HepG2 (cell line): Measurements from ENCODE around the gene TSPAN9. TPM values are rescaled to one million over a fixed set of nuclear protein-coding genes. Genes with fewer than 3 reads are reported as not detected.
A peak's percentile ranks its signal among the peaks of the same experiment; 100 is the strongest.

Source experiments
- BCLAF1 ChIP-seq: fragments of 450-650 bp; IDR thresholded peaks from 2 replicates; pipeline ENCODE4 v1.6.1; 2017; ENCODE audit warnings: mild to moderate bottlenecking
- FOSL1 ChIP-seq: sonication (generic); formaldehyde crosslinking; IDR thresholded peaks from 2 replicates; pipeline ENCODE4 v1.9.0; 2021; ENCODE audit warnings: missing genetic modification reagents, borderline replicate concordance
- GMEB1 ChIP-seq: sonication (generic); formaldehyde crosslinking; IDR thresholded peaks from 2 replicates; pipeline ENCODE4 v1.5.1; 2020; ENCODE audit warnings: missing genetic modification reagents, mild to moderate bottlenecking, borderline replicate concordance
- HOXD1 ChIP-seq: sonication (generic); formaldehyde crosslinking; IDR thresholded peaks from 2 replicates; pipeline ENCODE4 v1.5.0; 2020; ENCODE audit warnings: missing genetic modification reagents
- IRF1 ChIP-seq: sonication (generic); formaldehyde crosslinking; IDR thresholded peaks from 2 replicates; pipeline ENCODE4 v1.4.0; 2020; ENCODE audit warnings: low read depth, mild to moderate bottlenecking, missing genetic modification reagents
- TP53 ChIP-seq: sonication (generic); formaldehyde crosslinking; conservative IDR thresholded peaks from 2 replicates; pipeline ENCODE4 v1.4.0; 2020; ENCODE audit warnings: missing genetic modification reagents
- ZBTB1 ChIP-seq: sonication (generic); formaldehyde crosslinking; IDR thresholded peaks from 2 replicates; pipeline ENCODE4 v1.4.0; 2020; ENCODE audit warnings: missing genetic modification reagents, borderline replicate concordance
- ZBTB44 ChIP-seq: sonication (generic); formaldehyde crosslinking; IDR thresholded peaks from 2 replicates; pipeline ENCODE4 v1.4.0; 2020; ENCODE audit warnings: missing genetic modification reagents
- ZNF251 ChIP-seq: sonication (generic); formaldehyde crosslinking; IDR thresholded peaks from 2 replicates; pipeline ENCODE4 v1.9.0; 2021; ENCODE audit warnings: mild to moderate bottlenecking, missing genetic modification reagents
- ZNF337 ChIP-seq: sonication (generic); formaldehyde crosslinking; IDR thresholded peaks from 2 replicates; pipeline ENCODE4 v1.5.1; 2020; ENCODE audit warnings: missing genetic modification reagents, low read depth, mild to moderate bottlenecking, borderline replicate concordance
- ZNF496 ChIP-seq: sonication (generic); formaldehyde crosslinking; IDR thresholded peaks from 2 replicates; pipeline ENCODE4 v1.8.1; 2023; ENCODE audit warnings: mild to moderate bottlenecking, moderate library complexity, missing genetic modification reagents; ENCODE audit not compliant: insufficient replicate concordance
- ZNF543 ChIP-seq: sonication (generic); formaldehyde crosslinking; IDR thresholded peaks from 2 replicates; pipeline ENCODE4 v1.4.0; 2020; ENCODE audit warnings: mild to moderate bottlenecking, missing genetic modification reagents
- ZNF670 ChIP-seq: sonication (generic); formaldehyde crosslinking; IDR thresholded peaks from 2 replicates; pipeline ENCODE4 v1.8.0; 2022; ENCODE audit warnings: mild to moderate bottlenecking, missing genetic modification reagents, borderline replicate concordance
- ZNF772 ChIP-seq: sonication (generic); formaldehyde crosslinking; IDR thresholded peaks from 2 replicates; pipeline ENCODE4 v1.5.0; 2020; ENCODE audit warnings: mild to moderate bottlenecking, missing genetic modification reagents
- polyA plus RNA-seq, 8 experiments: library from polyadenylated mRNA; depleted of rRNA in 3 of 8; stranded (reverse) in 7 of 8; unstranded in 1 of 8; fragments of >200 nt; fragmentation: Illumina TruSeq in 4 of 8; extraction: Trizol in 4 of 8; gene quantifications; 2 replicates each; pipeline versions ENCODE4 v1.2.1 to v1.2.3, GENCODE V29; 2011 to 2016; ENCODE audit warnings: low read depth in 4 of 8, missing spikeins in 1 of 8, mixed read lengths in 1 of 8; ENCODE audit not compliant: insufficient read depth in 1 of 8
- total RNA-seq, 5 experiments: library from RNA; depleted of rRNA; stranded (reverse); fragments of >200 nt; fragmentation: Illumina TruSeq; extraction: Trizol; gene quantifications; 2 replicates each; pipeline ENCODE4 v1.2.3, GENCODE V29; 2016; ENCODE audit warnings: low read depth in 1 of 5
- TF ChIP-seq, protein P1 (sequence below): sonication (generic); formaldehyde crosslinking; IDR thresholded peaks from 2 replicates; pipeline ENCODE4 v1.4.0; 2020; ENCODE audit warnings: mild to moderate bottlenecking, missing genetic modification reagents
- TF ChIP-seq, protein P2 (sequence below): sonication (generic); formaldehyde crosslinking; IDR thresholded peaks from 2 replicates; pipeline ENCODE4 v1.4.0; 2020; ENCODE audit warnings: missing genetic modification reagents

TSPAN9 gene
- total and polyA plus RNA-seq, 2 of the 13 experiments (the other 11 are each of a cell fraction or from before 2014, with no cell fraction given) = 18.1 to 42.3 TPM

DNA sequence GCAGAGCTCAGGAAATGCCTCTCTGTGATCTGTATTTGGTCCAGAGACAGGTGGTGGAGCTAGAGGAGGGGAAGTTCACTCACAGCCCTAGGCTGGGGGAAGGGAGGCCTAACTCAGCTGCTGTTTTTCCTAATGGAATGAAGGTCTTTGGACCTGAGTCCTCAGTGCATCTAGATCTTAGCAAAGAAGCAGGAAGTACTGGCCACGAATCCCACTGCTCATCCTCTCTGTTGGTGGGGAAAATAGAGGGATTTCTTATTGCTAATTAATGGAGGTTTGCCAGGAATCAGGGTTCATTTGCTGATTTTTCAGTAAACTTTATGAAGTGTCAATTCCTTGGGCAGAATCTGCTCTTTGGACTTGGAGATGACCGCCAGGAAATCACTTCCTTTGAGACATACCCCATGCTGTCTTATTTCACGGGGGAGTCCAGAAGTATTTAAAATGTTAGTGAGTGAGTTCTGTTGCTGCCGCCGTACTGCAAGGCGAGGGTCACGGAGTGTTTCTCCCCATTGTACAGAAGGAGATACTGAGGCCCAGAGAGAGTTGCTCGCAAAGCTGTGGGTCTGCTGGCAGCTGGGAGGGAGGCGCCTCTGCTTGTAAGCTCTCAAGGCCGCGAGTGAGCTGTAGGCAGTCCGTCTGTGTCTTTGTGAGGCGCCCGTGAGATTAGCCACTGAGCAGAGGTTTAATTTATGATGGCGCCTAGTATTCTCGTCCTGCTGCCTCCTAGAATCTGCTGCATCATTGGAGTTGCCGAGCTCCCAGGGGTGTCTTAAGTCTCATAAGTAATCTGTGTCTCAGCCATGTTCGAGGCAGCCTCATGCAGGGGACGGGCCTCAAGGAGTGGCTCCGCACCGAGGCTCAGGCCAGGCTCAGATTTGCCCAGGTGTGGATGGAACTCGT, 88.2 kb downstream of the TSPAN9 start (continued):
- TF ChIP-seq, protein P1, sequence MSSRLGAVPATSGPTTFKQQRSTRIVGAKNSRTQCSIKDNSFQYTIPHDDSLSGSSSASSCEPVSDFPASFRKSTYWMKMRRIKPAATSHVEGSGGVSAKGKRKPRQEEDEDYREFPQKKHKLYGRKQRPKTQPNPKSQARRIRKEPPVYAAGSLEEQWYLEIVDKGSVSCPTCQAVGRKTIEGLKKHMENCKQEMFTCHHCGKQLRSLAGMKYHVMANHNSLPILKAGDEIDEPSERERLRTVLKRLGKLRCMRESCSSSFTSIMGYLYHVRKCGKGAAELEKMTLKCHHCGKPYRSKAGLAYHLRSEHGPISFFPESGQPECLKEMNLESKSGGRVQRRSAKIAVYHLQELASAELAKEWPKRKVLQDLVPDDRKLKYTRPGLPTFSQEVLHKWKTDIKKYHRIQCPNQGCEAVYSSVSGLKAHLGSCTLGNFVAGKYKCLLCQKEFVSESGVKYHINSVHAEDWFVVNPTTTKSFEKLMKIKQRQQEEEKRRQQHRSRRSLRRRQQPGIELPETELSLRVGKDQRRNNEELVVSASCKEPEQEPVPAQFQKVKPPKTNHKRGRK = no peak
- no peak for TF ChIP-seq ZBTB1
- TF ChIP-seq IRF1 = no peak
- no peak for TF ChIP-seq ZNF251 (CRISPR knock-in tag)
- TF ChIP-seq ZNF543 (CRISPR knock-in tag) = no peak
- TF ChIP-seq GMEB1 (CRISPR knock-in tag) = no peak
- TF ChIP-seq, protein P2, sequence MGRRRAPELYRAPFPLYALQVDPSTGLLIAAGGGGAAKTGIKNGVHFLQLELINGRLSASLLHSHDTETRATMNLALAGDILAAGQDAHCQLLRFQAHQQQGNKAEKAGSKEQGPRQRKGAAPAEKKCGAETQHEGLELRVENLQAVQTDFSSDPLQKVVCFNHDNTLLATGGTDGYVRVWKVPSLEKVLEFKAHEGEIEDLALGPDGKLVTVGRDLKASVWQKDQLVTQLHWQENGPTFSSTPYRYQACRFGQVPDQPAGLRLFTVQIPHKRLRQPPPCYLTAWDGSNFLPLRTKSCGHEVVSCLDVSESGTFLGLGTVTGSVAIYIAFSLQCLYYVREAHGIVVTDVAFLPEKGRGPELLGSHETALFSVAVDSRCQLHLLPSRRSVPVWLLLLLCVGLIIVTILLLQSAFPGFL = no peak
- TF ChIP-seq FOSL1 (CRISPR knock-in tag) = no peak
- TF ChIP-seq ZNF337 (CRISPR knock-in tag) = no peak
- TF ChIP-seq ZNF670 (CRISPR knock-in tag) = no peak
- TF ChIP-seq ZNF496 (CRISPR knock-in tag) = no peak
- no peak for TF ChIP-seq BCLAF1
- peak; percentile 65; the same call in 1 of the 2 replicates for TF ChIP-seq ZNF772 (CRISPR knock-in tag)
- 0 out of 2 replicates have a peak, but pooled peaks have one; percentile 44 for TF ChIP-seq HOXD1
- TF ChIP-seq ZBTB44 (CRISPR knock-in tag) = no peak
- no peak for TF ChIP-seq TP53 (CRISPR knock-in tag)
